Thyroid gland (tissue), 4 donors: Measurements from ENCODE around the gene CLDN24. TPM values are rescaled to one million over a fixed set of nuclear protein-coding genes. Genes with fewer than 3 reads are reported as not detected.

Experiments
- DNase-seq, 2 donors: peaks; one replicate each; pipeline ENCODE4 v3.0.0-alpha.2; 2019
- H3K27ac ChIP-seq, 3 donors: fragments of 200-600 bp; sonication (generic); 1 replicate in 2 of 3; 2 replicates in 1 of 3; pipeline ENCODE4 v1.5.1; 2016 to 2019; ENCODE audit warnings: mild to moderate bottlenecking in 1 of 3, moderate library complexity in 1 of 3
- H3K27me3 ChIP-seq: fragments of 200-600 bp; sonication (generic); one replicate; pipeline ENCODE4 v1.5.1; 2019
- H3K36me3 ChIP-seq, 2 donors: fragments of 200-600 bp; sonication (generic); one replicate each; pipeline ENCODE4 v1.5.1; 2016 to 2019
- H3K4me1 ChIP-seq, 2 donors: fragments of 200-600 bp; sonication (generic); one replicate each; pipeline ENCODE4 v1.5.1; 2017 to 2019
- H3K4me3 ChIP-seq, 3 donors: fragments of 200-600 bp; sonication (generic); replicated peaks in 1 of 3; 1 replicate in 2 of 3; 2 replicates in 1 of 3; pipeline ENCODE4 v1.5.1; 2016; ENCODE audit warnings: mild to moderate bottlenecking in 1 of 3
- H3K9me3 ChIP-seq: fragments of 200-600 bp; sonication (generic); one replicate; pipeline ENCODE4 v1.5.1; 2017
- POLR2A ChIP-seq, 2 donors: fragments of 450-650 bp; IDR thresholded peaks; one replicate each; pipeline ENCODE4 v1.6.1; 2017; ENCODE audit warnings: antibody characterized with exemption in 2 of 2, mild to moderate bottlenecking in 2 of 2, moderate library complexity in 1 of 2
- WGBS, 2 donors: methylation state at CpG; one replicate each; pipeline ENCODE4 v1.1.5; 2017; 5-methylcytosine and 5-hydroxymethylcytosine counted together
- intact Hi-C: fragments of 100-400 bp; cut with DNase I; formaldehyde crosslinking; loops from one replicate; pipeline ENCODE4 v1.15.1; 2023
- total RNA-seq, 4 donors: library from RNA; depleted of rRNA; stranded (reverse); fragments of >200 nt; gene quantifications; one replicate each; pipeline ENCODE4 v1.2.3, GENCODE V29; 2016
- TF ChIP-seq, protein P1 (sequence below), 6 experiments: fragments of 200-600 bp in 3 of 6; fragments of 450-650 bp in 3 of 6; sonication (generic) in 3 of 6; IDR thresholded peaks; one replicate each; pipeline ENCODE4 v1.5.1; 2016 to 2019; ENCODE audit warnings: antibody characterized with exemption in 6 of 6, mild to moderate bottlenecking in 2 of 6, inconsistent platforms in 1 of 6, moderate library complexity in 1 of 6

The CLDN24 gene
- not detected for total RNA-seq

- Histone ChIP-seq H3K27ac (no peak within 1 kb of the TSS), H3K4me1 (no peaks in the 10 kb centered on the region), H3K9me3 (no peaks in the 10 kb centered on the region), H3K4me3 (no peak within 1 kb of the TSS), H3K36me3 (no peaks in the 10 kb centered on the region), H3K27me3 (no peaks in the 10 kb centered on the region)
- DNase-seq: no peak
- intact Hi-C loops: no loop called here
- TF ChIP-seq POLR2A (IDR thresholded peaks at IDR 0.05): no peak
- TF ChIP-seq, protein P1, sequence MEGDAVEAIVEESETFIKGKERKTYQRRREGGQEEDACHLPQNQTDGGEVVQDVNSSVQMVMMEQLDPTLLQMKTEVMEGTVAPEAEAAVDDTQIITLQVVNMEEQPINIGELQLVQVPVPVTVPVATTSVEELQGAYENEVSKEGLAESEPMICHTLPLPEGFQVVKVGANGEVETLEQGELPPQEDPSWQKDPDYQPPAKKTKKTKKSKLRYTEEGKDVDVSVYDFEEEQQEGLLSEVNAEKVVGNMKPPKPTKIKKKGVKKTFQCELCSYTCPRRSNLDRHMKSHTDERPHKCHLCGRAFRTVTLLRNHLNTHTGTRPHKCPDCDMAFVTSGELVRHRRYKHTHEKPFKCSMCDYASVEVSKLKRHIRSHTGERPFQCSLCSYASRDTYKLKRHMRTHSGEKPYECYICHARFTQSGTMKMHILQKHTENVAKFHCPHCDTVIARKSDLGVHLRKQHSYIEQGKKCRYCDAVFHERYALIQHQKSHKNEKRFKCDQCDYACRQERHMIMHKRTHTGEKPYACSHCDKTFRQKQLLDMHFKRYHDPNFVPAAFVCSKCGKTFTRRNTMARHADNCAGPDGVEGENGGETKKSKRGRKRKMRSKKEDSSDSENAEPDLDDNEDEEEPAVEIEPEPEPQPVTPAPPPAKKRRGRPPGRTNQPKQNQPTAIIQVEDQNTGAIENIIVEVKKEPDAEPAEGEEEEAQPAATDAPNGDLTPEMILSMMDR (IDR thresholded peaks at IDR 0.05): no peak
- WGBS, 2 donors: 95 to 96% methylated on average over 5 of the region's 5 CpGs
Measured at GRCh38 chr4:183322326-183322725, at the start of gene CLDN24. CLDN24 (minus strand) TSS chr4:183322426; CDS start chr4:183322426, 0 bp downstream.

DNA sequence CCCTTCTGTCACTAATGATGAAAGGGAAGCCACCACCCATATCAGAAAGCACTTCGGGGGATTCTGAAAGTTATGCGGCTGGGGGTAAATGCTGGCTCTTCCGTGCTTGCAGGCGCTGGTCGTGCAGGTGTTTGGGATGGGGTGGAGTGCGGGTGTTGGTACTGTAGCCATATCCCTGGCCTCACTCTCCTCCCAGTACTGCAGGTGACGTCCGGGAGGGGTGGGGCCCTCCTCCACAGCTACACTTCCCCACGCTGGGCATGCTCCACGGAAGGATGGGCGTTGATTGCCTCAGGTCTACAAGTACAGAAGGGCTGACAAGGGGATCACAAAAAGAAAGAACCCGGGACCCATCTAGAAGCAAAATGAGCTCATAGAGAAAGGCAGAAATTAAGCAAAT, 48.6 kb upstream of the CLDN24 start:
- DNase-seq: no peak
- H3K27me3 ChIP-seq: no peaks in the 10 kb centered on the region
- TF ChIP-seq POLR2A (IDR thresholded peaks at IDR 0.05): no peak
- TF ChIP-seq, protein P1 (IDR thresholded peaks at IDR 0.05): no peak
- no peak overlapping the region for H3K4me3 ChIP-seq
- no peak overlapping the region for H3K27ac ChIP-seq
- H3K4me1 ChIP-seq: no peaks in the 10 kb centered on the region
- intact Hi-C loops: no loop called here
- H3K36me3 ChIP-seq: no peaks in the 10 kb centered on the region
- no peaks in the 10 kb centered on the region for H3K9me3 ChIP-seq
- 47 to 66% methylated on average over 12 of the region's 12 CpGs for WGBS, 2 donors

DNA sequence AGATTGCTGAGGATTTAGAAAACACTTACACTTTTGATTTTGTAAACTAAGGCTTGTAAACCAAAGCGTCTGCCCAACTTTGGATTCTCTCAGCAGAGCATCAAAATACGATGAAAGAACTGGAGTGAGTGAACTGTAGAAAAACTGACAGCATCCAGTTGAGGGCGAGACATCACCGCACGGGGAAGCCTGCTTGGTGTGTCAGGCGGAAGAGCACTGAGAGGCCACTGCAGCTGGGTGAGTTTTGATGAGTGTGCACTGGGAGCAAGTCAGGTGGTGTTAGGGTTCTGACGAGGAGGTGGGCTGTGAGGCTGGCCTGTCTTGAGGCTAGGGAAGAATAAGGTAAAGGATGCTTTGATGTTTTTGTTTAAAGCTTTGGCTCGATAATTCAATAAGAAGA, 46.8 kb upstream of the CLDN24 start:
- TF ChIP-seq POLR2A (IDR thresholded peaks at IDR 0.05): no peak
- intact Hi-C loops: no loop called here

DNA sequence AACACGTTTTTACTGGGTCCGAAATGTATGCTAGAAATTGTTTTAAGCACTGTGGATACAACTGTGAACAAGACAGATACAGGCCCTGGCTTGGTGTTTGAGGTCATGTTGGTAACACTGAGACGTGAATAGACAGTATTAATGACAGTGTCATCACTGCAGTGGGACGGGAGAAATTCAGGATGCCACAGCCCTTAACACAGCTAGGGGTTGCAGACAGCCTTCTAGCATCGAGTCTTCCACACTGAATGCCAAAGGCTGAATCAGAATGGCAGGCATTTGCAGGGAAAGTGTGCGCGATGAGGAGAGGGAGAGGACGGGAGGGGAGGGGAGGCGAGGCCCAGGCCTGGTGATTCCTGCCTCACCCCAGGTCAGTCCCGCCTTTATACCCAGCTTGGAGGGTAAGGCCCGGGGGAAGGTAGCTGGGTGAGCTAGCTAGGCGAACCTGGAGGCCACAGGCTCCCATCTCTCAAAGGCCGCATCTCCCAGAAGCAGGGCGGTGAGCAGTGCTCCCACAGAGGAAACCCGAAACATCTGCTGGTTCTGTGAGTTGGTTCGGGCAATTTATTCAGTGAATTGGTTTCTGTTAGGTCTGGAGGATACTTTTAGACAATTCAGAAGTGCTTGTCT, 44.1 kb upstream of the CLDN24 start:
- no peak for DNase-seq
- intact Hi-C loops: no loop called here
- Histone ChIP-seq H3K9me3 (no peaks in the 10 kb centered on the region), H3K27me3 (no peaks in the 10 kb centered on the region), H3K4me3 (no peak overlapping the region), H3K27ac (no peak overlapping the region), H3K4me1 (no peaks in the 10 kb centered on the region), H3K36me3 (no peaks in the 10 kb centered on the region)
- TF ChIP-seq, protein P1 (IDR thresholded peaks at IDR 0.05): no peak
- TF ChIP-seq POLR2A (IDR thresholded peaks at IDR 0.05): no peak
- 81 to 91% methylated on average over 16 of the region's 16 CpGs for WGBS, 2 donors

More for the DNA sequence above, 46.8 kb upstream of the CLDN24 start:
- Histone ChIP-seq H3K36me3 (no peaks in the 10 kb centered on the region), H3K27ac (no peak overlapping the region), H3K4me1 (no peaks in the 10 kb centered on the region), H3K9me3 (no peaks in the 10 kb centered on the region), H3K4me3 (no peak overlapping the region), H3K27me3 (no peaks in the 10 kb centered on the region)
- DNase-seq: no peak
- 80 to 82% methylated on average over 8 of the region's 8 CpGs for WGBS, 2 donors

DNA sequence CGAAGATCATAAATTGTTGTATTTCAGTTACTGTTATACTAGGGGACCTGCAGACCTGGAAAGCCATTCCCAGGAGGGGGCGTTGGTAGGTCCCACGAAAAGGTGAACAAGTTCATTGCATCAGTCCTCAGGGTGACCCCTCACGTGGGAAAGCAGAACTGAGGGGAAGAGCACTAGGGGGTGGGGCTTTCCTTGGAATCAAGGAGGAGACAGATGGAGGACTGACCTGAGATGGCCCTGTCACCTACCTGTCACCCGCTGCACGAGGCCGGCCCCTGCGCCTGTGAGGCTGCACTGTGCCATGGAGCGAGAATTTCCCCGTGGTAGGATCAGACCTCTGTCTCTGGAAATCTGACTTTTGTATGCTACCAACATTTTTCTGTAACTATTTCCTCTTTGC, 41.8 kb upstream of the CLDN24 start:
- Histone ChIP-seq H3K27me3 (no peaks in the 10 kb centered on the region), H3K36me3 (no peaks in the 10 kb centered on the region), H3K4me1 (no peaks in the 10 kb centered on the region), H3K9me3 (no peaks in the 10 kb centered on the region), H3K4me3 (no peak overlapping the region), H3K27ac (no peak overlapping the region)
- WGBS, 2 donors: 75 to 82% methylated on average over 10 of the region's 10 CpGs
- intact Hi-C loops: no loop called here
- TF ChIP-seq POLR2A (IDR thresholded peaks at IDR 0.05): no peak
- TF ChIP-seq, protein P1 (IDR thresholded peaks at IDR 0.05): no peak
- DNase-seq: no peak
